Activated CD8-positive, alpha-beta memory T cell treated with anti-CD3 and anti-CD28 coated beads, Interleukin-2, amount 50 U/mL, for 1 hour (primary cell): Measurements from ENCODE around the gene EXOC7.
"Not testable (repeated sequence)": the region's sequence is repeated elsewhere in the genome, so short reads cannot be mapped to it uniquely, and the experiment has no call there.

Experiments
- DNase-seq: peaks from one replicate; pipeline ENCODE4 v3.0.0-alpha.2; 2020; ENCODE audit errors: extremely low read depth

EXOC7 gene

GRCh38 chr17:76087531-76087930, 16.1 kb downstream of the EXOC7 start:
- DNase-seq, result no peak

GRCh38 chr17:76086384-76086783, 17.2 kb downstream of the EXOC7 start:
- DNase-seq, result no peak

- no peak for DNase-seq
Measured at GRCh38 chr17:76085731-76086366, 17.7 kb downstream of the EXOC7 start.

GRCh38 chr17:76085066-76085730, 18.4 kb downstream of the EXOC7 start:
- no peak for DNase-seq

- no peak for DNase-seq
Measured at GRCh38 chr17:76083536-76084182, 19.9 kb downstream of the EXOC7 start.

GRCh38 chr17:76082326-76083251, 21.0 kb downstream of the EXOC7 start:
- no peak for DNase-seq

GRCh38 chr17:76081295-76082210, 22.0 kb downstream of the EXOC7 start:
- no peak for DNase-seq

- DNase-seq, result no peak
Measured at GRCh38 chr17:76080768-76081287, 22.8 kb downstream of the EXOC7 start.

GRCh38 chr17:76079956-76080767, 23.4 kb downstream of the EXOC7 start:
- DNase-seq, result no peak

GRCh38 chr17:76079535-76079955, 24.0 kb downstream of the EXOC7 start:
- no peak for DNase-seq

- no peak for DNase-seq
Measured at GRCh38 chr17:76078860-76079534, 24.6 kb downstream of the EXOC7 start, which contains the start of gene ZACN. ZACN (plus strand) TSS chr17:76079182; CDS start chr17:76079265, 83 bp downstream.

- DNase-seq, result not testable (repeated sequence)
Measured at GRCh38 chr17:76078370-76078769, 25.2 kb downstream of the EXOC7 start.

GRCh38 chr17:76077584-76078110, 25.9 kb downstream of the EXOC7 start:
- no peak for DNase-seq

GRCh38 chr17:76076765-76077583, 26.6 kb downstream of the EXOC7 start:
- DNase-seq, result no peak

GRCh38 chr17:76076146-76076764, 27.3 kb downstream of the EXOC7 start:
- no peak for DNase-seq

- no peak for DNase-seq
Measured at GRCh38 chr17:76075364-76076145, 28.0 kb downstream of the EXOC7 start.
